H1 (cell line): ENCODE measurements around the gene MBTPS2.

Experiments used
- CHD2 ChIP-seq: IDR thresholded peaks from 2 replicates; pipeline ENCODE4 v1.6.1; 2012; ENCODE audit warnings: low read length, improper control_type of control experiment
- CTBP2 ChIP-seq: IDR thresholded peaks from 2 replicates; pipeline ENCODE4 v1.7.0; 2011; ENCODE audit warnings: borderline replicate concordance, mild to moderate bottlenecking, moderate library complexity, mixed read lengths, low read length; ENCODE audit not compliant: insufficient read depth, insufficient read length
- EGR1 ChIP-seq: IDR thresholded peaks from 2 replicates; pipeline ENCODE4 v1.6.1; 2011; ENCODE audit warnings: low read depth, low read length, borderline replicate concordance
- EZH2 ChIP-seq: fragments of 200-600 bp; sonication (generic); IDR thresholded peaks from 2 replicates; pipeline ENCODE4 v1.7.1; 2012; ENCODE audit warnings: low read depth, mild to moderate bottlenecking, moderate library complexity, low read length, inconsistent platforms; ENCODE audit not compliant: severe bottlenecking
- GABPA ChIP-seq: IDR thresholded peaks from 2 replicates; pipeline ENCODE4 v1.6.1; 2011; ENCODE audit warnings: mild to moderate bottlenecking, low read length, moderate library complexity, borderline replicate concordance; ENCODE audit not compliant: insufficient read depth
- GTF2F1 ChIP-seq: IDR thresholded peaks from 2 replicates; pipeline ENCODE4 v1.6.1; 2012; ENCODE audit warnings: low read depth, low read length, improper control_type of control experiment, borderline replicate concordance
- TAF1 ChIP-seq: IDR thresholded peaks from 2 replicates; pipeline ENCODE4 v1.6.1; 2011; ENCODE audit warnings: mild to moderate bottlenecking, low read depth, low read length
- TCF12 ChIP-seq: IDR thresholded peaks from 2 replicates; pipeline ENCODE4 v1.6.1; 2011; ENCODE audit warnings: low read depth, mild to moderate bottlenecking, low read length
- ZNF274 ChIP-seq: IDR thresholded peaks from 2 replicates; pipeline ENCODE4 v1.7.0; 2012; ENCODE audit warnings: low read length, borderline replicate concordance; ENCODE audit errors: extremely low read depth
- TF ChIP-seq, protein P1 (sequence below), 3 experiments: IDR thresholded peaks; 1 replicate in 2 of 3; 2 replicates in 1 of 3; pipeline versions ENCODE4 v1.5.1 to v1.6.1; 2011; ENCODE audit warnings: low read length in 3 of 3, mild to moderate bottlenecking in 3 of 3, inconsistent platforms in 2 of 3, low read depth in 1 of 3, moderate library complexity in 1 of 3; ENCODE audit not compliant: insufficient read depth in 1 of 3; ENCODE audit errors: control extremely low read depth in 1 of 3

DNA sequence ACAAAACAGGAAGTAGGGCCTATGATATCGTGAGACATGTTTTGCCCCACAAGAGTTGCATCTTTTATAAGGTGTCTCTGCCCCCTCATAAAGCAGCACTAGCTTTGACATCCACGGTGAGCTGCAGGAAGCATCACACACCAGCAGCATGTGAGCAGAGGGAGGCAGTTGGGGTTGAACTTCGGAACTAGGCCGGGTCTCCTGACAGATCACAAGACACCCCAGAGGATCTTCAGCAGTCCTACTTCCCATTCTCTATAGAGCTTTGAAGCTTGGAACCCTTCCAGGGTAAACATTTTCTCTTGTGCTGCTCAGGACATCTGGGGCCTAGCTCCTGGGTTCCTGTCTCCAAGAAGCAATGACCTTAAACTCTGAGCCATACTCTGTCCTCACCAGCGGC is 43.8 kb downstream of the MBTPS2 start:
- TF ChIP-seq, protein P1, sequence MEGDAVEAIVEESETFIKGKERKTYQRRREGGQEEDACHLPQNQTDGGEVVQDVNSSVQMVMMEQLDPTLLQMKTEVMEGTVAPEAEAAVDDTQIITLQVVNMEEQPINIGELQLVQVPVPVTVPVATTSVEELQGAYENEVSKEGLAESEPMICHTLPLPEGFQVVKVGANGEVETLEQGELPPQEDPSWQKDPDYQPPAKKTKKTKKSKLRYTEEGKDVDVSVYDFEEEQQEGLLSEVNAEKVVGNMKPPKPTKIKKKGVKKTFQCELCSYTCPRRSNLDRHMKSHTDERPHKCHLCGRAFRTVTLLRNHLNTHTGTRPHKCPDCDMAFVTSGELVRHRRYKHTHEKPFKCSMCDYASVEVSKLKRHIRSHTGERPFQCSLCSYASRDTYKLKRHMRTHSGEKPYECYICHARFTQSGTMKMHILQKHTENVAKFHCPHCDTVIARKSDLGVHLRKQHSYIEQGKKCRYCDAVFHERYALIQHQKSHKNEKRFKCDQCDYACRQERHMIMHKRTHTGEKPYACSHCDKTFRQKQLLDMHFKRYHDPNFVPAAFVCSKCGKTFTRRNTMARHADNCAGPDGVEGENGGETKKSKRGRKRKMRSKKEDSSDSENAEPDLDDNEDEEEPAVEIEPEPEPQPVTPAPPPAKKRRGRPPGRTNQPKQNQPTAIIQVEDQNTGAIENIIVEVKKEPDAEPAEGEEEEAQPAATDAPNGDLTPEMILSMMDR (IDR thresholded peaks at IDR 0.05; ENCODE audit: control extremely low read depth in 1 of 3, insufficient read depth in 1 of 3, low read depth in 1 of 3, low read length in 3 of 3) = no peak
- TF ChIP-seq CHD2 (no peak), TAF1 (no peak), ZNF274 (no peak), TCF12 (no peak), EGR1 (no peak), EZH2 (no peak), GTF2F1 (no peak), GABPA (no peak), CTBP2 (no peak)
